Cortex of kidney (tissue), 1 donor: ENCODE data around the gene ADPRHL1.

Experiments
- DNase-seq: peaks from one replicate; lab custom pipeline; 2025; lab: John Stamatoyannopoulos, UW

The ADPRHL1 gene

GRCh38 chr13:113417008-113417751 lies 36.1 kb downstream of the ADPRHL1 start:
- DNase-seq = no peak

- no peak for DNase-seq
Measured at GRCh38 chr13:113415825-113416224, 37.5 kb downstream of the ADPRHL1 start.

- no peak for DNase-seq
Measured at GRCh38 chr13:113415032-113415431, 38.3 kb downstream of the ADPRHL1 start.

DNA sequence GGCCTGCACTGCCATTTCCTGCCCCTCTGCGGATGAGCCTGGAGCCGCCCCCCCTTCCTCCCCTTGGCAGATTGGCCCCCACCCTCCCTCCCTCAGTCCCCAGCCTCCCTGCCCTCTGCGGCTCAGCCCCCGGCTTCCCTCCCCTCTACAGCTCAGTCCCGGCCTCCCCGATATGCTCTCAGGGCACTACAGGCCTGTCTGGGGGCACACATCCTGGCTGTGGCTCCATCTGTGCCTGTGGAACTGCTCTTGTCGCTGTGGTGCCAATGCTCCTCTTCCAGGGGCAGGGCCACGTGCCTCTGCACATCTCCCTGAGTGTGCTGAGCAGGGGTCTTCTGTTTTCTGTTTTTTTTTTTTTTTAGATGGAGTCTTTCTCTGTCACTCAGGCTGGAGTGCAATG lies 39.0 kb downstream of the ADPRHL1 start:
- no peak for DNase-seq

DNA sequence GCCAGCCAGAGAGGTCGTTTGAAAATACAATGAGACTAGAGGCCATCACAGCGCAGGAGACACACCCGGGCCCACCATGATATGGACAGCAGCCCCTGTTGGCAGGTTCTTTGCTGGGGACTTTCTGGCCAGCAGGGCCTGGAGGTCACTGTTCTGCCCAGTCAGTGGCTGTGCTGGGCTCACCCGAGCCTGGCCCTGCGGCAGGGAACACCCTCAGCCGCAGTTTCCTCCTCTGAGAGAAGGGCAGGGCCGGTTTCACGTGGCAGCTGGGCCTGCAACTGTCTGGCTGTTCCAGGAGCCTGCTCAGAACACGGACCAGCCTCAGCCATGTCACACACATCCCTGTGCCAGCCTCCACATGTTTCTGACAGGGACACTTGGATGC lies 39.4 kb downstream of the ADPRHL1 start:
- no peak for DNase-seq

- no peak for DNase-seq
Measured at GRCh38 chr13:113413178-113413897, 40.0 kb downstream of the ADPRHL1 start.

GRCh38 chr13:113412440-113412839 lies 40.8 kb downstream of the ADPRHL1 start:
- DNase-seq = no peak

- no peak for DNase-seq
Measured at GRCh38 chr13:113411216-113412023, 41.9 kb downstream of the ADPRHL1 start.

GRCh38 chr13:113410472-113411201 lies 42.7 kb downstream of the ADPRHL1 start:
- no peak for DNase-seq

DNA sequence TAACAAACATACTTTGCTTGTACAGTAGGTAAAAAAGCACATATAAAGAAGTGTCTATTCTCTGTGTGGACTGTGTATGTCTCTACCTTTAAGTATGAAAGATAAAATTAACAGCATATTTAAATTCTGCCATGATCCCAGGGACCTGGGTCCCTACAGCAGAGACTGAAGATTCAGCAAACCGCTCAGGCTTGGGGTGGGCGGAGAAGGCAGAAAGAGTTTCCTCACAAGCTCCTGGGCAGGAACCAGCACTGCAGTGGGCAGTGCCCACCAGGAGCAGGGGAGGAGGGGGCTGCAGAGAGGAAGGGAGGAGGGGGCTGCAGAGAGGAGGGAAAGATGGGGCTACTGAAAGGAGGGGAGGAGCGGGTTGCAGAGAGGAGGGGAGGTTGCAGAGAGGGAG lies 44.7 kb downstream of the ADPRHL1 start:
- no peak for DNase-seq

- DNase-seq = no peak
Measured at GRCh38 chr13:113407531-113408393, 45.5 kb downstream of the ADPRHL1 start.

- no peak for DNase-seq
Measured at GRCh38 chr13:113407103-113407530, 46.2 kb downstream of the ADPRHL1 start.

DNA sequence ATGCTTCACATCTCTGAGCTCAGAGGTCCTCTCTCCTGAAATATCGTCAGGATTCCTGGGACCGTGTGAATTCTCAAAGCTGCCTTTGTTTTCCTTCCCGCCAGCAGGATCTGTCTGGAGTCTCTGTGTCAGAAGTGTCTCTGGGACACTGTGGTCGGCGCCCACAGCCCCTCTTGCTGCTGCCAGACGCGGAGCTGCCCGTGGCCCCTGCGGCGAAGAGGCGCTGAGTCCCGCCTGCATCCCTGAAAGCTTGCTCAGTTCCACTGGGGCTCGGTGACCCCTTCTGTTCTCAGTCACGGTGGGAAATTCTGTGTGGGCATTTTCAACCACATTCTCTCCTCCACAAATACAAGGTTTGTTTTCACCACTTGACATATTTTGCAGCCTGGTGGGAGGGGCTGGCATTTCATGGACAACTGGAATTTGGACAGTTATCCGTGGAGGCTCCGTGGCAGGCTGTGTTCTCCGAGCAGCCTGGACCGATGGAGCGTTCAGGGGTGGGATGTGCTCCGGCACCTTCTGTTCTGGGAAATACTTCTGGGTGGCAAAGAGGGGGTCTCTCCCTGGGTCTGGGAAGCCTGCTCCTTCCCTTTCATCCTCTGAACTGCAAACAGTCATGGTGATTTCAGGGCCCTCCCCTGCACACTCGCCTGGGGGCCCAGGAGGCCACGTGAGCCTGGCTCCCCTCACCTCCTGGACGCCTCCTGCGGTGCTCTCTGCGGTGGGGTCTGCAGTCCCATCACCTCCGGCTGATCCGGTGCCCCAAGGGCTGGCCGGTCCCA lies 46.8 kb downstream of the ADPRHL1 start:
- no peak for DNase-seq

DNA sequence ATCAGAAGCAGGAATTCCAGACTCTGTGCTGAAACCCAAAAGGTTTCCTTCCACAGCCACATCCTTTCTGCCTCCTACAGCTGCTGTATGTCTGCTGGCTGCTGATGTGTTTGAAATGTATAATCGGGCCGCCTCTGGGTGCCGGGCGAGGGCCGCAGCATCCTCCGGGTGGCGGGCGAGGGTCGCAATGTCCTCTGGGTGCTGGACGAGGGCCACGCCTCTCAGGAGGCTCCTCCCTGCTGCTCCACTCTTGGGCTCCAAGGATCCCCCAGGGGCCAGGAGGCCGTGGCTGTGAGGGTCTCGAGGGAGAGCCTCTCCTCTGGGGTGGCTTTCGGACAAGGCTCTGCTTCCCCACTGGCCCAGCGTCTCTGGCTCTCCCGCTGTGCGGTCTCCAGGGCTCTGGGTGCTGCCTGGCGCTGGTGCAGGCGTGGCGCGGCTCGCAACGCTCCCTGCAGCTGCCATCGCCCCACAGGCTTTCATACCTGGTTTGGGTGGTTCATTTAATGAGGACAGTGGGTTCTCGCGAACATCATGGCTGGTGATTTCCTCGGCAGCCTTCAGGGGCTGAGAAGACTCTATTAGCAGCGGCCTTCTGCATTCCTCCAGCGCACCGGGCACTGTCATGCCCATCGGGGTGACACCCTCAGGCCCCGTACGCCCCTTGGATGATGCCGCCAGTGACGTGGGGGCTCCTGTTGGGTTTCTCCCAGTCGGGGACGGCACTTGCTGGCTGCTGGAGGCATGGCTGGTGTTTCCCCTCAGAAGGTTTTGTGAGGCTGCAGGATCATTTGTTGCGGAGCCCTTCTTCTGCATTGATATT lies 47.6 kb downstream of the ADPRHL1 start:
- no peak for DNase-seq

- no peak for DNase-seq
Measured at GRCh38 chr13:113404723-113405471, 48.4 kb downstream of the ADPRHL1 start.

DNA sequence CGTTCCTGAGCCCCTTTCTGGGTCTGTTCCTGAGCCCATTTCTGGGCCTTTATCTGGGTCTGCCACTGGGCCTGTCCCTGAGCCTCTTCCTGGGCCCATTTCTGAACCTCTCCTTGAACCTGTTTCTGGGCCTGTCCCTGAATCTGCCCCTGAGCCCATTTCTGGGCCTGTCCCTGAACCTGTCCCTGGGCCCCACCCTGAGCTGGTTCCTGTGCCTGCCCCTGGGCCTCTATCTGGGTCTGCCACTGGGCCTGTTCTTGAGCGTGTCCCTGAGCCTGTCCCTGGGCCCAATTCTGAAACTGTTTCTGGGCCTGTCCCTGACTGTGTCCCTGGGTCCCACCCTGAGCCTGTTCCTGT lies 48.9 kb downstream of the ADPRHL1 start:
- DNase-seq = no peak

DNA sequence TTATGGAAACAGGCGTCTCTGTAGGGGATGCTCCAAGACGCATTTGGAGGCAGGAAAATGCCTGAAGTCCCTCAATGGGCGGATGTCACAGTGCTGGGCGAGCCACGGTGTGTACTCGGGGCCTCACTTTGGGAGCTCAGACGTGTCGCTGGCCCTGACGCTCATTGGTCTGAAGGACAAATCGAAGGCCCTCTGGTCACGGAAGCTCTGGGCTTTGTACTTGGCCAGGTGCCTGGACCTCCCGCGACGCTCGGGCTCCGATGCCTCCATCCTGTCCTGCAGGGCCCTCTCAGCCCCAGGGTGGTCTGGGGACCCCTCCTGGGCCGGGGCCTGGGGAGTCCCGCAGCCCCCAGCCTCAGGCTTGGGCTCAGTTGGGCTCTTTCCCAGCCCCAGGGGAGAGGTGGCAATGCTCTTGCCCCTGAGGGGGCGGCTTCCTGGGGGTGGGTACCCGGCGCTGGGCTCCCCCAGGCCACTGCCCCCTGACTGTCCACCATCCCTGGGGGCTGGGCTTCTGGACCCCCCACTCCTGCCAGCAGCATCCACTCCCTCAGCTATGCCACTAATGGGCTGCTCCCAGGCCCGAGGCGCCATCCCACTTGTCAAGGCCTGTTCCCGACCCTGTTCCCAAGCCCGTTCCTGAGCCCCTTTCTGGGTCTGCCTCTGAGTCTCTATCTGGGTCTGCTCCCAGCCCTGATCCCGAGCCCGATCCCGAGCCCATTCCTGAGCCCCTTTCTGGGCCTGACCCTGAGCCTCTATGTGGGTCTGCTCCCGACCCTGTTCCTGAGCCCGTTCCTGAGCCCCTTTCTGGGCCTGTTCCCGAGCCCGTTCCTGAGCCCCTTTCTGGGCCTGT lies 49.8 kb downstream of the ADPRHL1 start:
- no peak for DNase-seq
